AG04449 (cell line): Measurements from ENCODE around the gene TRPM4.

Experiments
- CTCF ChIA-PET: fragments of 350-600 bp; formaldehyde crosslinking; extraction: SDS; loops from one replicate; lab custom pipeline; 2021; ENCODE audit warnings: antibody characterized with exemption; lab: Yijun Ruan, JAX
- POLR2A ChIA-PET: fragments of 400-600, 350-600 bp; formaldehyde crosslinking; extraction: SDS; loops from one replicate; lab custom pipeline; 2020; ENCODE audit warnings: antibody characterized with exemption, inconsistent platforms; lab: Yijun Ruan, JAX
- DNase-seq: peaks from one replicate; pipeline ENCODE4 v3.0.0-alpha.2; 2010; ENCODE audit warnings: low read depth, low spot score
- H3K4me3 ChIP-seq: 2 replicates; pipeline ENCODE4 v1.5.1; 2011; ENCODE audit warnings: low read depth, mild to moderate bottlenecking, control low read depth, low read length
- CTCF ChIP-seq: IDR thresholded peaks from one replicate; pipeline ENCODE4 v1.5.1; 2011; ENCODE audit warnings: mild to moderate bottlenecking, moderate library complexity, low read length, control low read depth, inconsistent platforms; ENCODE audit not compliant: insufficient read depth; ENCODE audit errors: missing control alignments

Gene TRPM4

GRCh38 chr19:49213791-49214190 lies 56.2 kb downstream of the TRPM4 start:
- no peak for DNase-seq
- CTCF ChIA-PET = interaction anchor here (1.1 to 6.5 kb wide), 4 partner anchors 12 to 220 kb away, joined by 3 to 85 read pairs (median 10); partner anchors contain the start of gene RUVBL2
- POLR2A ChIA-PET = no interaction called here
- H3K4me3 ChIP-seq = no peak overlapping the region
- no peak for TF ChIP-seq CTCF

- ChIA-PET CTCF (interaction anchor here (0.6 to 6.5 kb wide), 4 partner anchors 11 to 177 kb away, joined by 3 to 85 read pairs (median 3); no protein-coding TSS in a partner anchor), POLR2A (no interaction called here)
- no peak for TF ChIP-seq CTCF
- DNase-seq = no peak
- H3K4me3 ChIP-seq = no peak overlapping the region
These were observed 57.1 kb downstream of the TRPM4 start for GRCh38 chr19:49214701-49215100.

DNA sequence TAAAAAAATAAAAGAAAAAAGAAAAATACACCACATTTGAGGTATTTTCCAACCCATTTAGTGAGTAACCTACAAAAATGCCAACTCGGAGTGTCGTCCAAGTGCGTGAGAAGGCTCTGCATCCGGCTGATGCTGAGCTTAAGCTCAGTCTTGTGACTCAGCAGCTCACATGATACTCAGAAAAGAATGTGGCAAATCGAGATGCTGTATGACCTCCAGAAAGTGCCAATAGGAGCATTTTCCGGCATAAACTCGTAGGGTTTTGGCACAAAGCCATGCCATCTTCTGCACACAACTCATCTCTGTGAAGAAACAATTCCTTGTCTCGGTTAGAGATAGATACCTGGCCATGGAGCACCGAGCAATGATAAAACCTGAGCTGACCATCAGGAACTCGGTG lies 58.5 kb downstream of the TRPM4 start:
- POLR2A ChIA-PET = no interaction called here
- CTCF ChIA-PET = interaction anchor here (1.3 to 6.5 kb wide), 6 partner anchors 8 to 216 kb away, joined by 3 to 85 read pairs (median 7); no protein-coding TSS in a partner anchor
- DNase-seq = no peak
- H3K4me3 ChIP-seq = no peak overlapping the region
- TF ChIP-seq CTCF = no peak

DNA sequence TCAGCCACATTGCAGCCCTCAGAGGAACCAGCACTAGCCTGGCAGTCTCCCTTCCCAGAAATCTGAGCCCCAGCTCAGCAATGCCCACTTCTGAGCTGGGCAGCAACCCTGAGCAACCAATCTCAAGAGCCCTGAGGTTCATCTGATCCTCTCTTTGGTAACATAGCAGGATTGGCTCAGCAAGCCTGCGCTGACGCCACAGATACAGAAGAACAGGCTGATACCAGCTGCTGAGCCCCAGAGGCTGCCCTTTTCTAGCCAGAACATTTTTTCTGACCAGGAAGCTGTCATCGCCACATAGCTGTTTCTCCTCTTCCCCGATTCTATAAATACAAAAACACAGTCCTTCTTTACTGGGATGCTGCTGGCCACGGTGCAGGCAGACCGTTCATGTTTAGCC lies 59.8 kb downstream of the TRPM4 start:
- no peak for DNase-seq
- no peak overlapping the region for H3K4me3 ChIP-seq
- TF ChIP-seq CTCF = no peak
- CTCF ChIA-PET = interaction anchor here (1.3 to 6.5 kb wide), 4 partner anchors 9 to 19 kb away, joined by 3 to 85 read pairs (median 10); no protein-coding TSS in a partner anchor
- POLR2A ChIA-PET = no interaction called here

GRCh38 chr19:49222011-49222410 lies 64.4 kb downstream of the TRPM4 start:
- POLR2A ChIA-PET = no interaction called here
- CTCF ChIA-PET = interaction anchor here (1.1 to 3.0 kb wide), 14 partner anchors 10 to 223 kb away, joined by 3 to 12 read pairs (median 4); no protein-coding TSS in a partner anchor
- H3K4me3 ChIP-seq = no peak overlapping the region
- no peak for TF ChIP-seq CTCF
- DNase-seq = no peak

- ChIA-PET CTCF (interaction anchor here (1.2 to 3.0 kb wide), 10 partner anchors 10 to 223 kb away, joined by 3 to 12 read pairs (median 4); no protein-coding TSS in a partner anchor), POLR2A (no interaction called here)
- TF ChIP-seq CTCF = no peak
- H3K4me3 ChIP-seq = no peak overlapping the region
- DNase-seq = no peak
These were observed 64.9 kb downstream of the TRPM4 start for GRCh38 chr19:49222528-49222927.
